Muscle layer of duodenum (tissue), 2 donors: ENCODE data around the gene TNRC6C.

ENCODE experiments used
- H3K27ac ChIP-seq: one replicate; pipeline ENCODE4 v1.7.0; 2013; ENCODE audit warnings: mild to moderate bottlenecking, low read length
- H3K27me3 ChIP-seq: one replicate; pipeline ENCODE4 v1.7.0; 2013; ENCODE audit warnings: low read depth, mild to moderate bottlenecking, control low read depth, low read length
- H3K36me3 ChIP-seq, 2 donors: one replicate each; pipeline ENCODE4 v1.7.0; 2013; ENCODE audit warnings: low read length in 2 of 2, control low read depth in 1 of 2, mild to moderate bottlenecking in 1 of 2; ENCODE audit not compliant: insufficient read depth in 2 of 2, control insufficient read depth in 1 of 2
- H3K4me1 ChIP-seq, 2 donors: one replicate each; pipeline ENCODE4 v1.7.0; 2013; ENCODE audit warnings: low read length in 2 of 2, mild to moderate bottlenecking in 2 of 2, control low read depth in 1 of 2, moderate library complexity in 1 of 2; ENCODE audit not compliant: insufficient read depth in 2 of 2, control insufficient read depth in 1 of 2
- H3K4me3 ChIP-seq, 2 donors: one replicate each; pipeline ENCODE4 v1.7.0; 2013; ENCODE audit warnings: low read length in 2 of 2, low read depth in 1 of 2, mild to moderate bottlenecking in 1 of 2
- H3K9me3 ChIP-seq, 2 donors: one replicate each; pipeline ENCODE4 v1.7.0; 2013; ENCODE audit warnings: low read length in 2 of 2, control low read depth in 1 of 2, mild to moderate bottlenecking in 1 of 2; ENCODE audit not compliant: control insufficient read depth in 1 of 2
- donor health status: healthy.

The TNRC6C gene

DNA sequence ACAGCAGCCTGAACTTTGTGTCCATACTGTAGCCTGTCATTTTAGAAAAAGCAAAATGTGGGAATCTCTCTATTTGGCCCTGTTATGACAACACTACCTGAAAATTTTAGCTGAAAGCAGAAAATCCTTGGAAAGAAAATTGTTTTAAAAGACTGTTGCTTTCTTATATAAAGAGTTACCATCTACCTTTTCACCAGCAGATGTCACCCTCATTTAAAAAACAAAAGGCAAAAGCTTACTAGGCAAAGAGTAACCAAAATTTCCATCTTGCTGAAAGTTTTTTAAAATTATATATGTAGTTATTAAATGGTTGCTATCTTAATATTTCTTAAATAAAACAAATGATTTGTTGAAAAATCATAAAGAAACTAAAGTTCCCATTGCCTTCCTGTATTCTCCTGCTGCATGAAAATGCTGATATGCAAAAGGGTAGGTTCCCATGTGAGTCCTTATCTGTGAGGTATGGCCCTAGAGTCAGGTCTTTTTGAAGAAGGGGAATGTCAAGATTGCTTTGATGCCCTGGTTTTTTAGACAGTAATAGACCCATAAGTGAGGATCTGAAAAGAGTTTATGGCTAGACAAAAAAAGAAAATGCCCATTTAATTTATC is 61.0 kb downstream of the TNRC6C start:
- Histone ChIP-seq H3K27me3 (no peaks in the 10 kb centered on the region), H3K36me3 (no peaks in the 10 kb centered on the region), H3K4me3 (no peak overlapping the region), H3K9me3 (no peaks in the 10 kb centered on the region), H3K27ac (no peak overlapping the region), H3K4me1 (peaks cover 0 to 24% of the 10 kb centered on the region in 2 donors)

DNA sequence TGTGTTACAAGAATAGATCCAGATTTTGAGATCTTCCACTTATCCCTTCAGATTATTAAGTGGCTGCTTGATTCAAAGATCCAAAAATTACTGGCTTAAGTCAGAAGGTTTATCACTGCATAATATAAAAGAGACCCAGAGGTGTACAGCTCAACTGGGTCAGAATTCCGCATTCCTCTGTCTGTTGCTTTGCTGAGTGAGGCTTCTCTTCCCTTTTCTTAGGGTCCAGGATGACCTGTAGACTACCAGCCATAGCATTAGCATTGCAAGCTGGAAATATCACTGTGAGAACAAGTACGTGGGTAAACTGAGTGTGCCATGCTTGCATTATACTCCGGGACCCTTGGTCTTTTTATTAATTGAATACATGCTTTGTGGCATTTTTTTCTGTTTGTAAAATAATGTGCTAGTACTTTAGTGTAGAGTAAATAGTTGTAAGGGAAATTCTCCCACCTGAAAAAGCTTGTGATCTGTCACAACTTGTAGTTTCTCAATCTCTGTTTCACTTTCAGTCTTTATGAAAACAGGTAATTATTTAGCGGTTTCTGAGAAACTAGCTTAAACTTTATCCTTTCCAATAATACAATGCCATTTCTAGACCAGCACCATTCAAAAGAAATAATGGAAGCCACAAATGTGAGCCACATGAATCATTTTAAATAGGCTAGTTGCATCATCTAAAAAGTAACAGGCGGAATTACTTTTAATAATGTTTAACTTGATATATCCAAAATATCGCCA is 61.6 kb downstream of the TNRC6C start:
- Histone ChIP-seq H3K9me3 (no peaks in the 10 kb centered on the region), H3K36me3 (no peaks in the 10 kb centered on the region), H3K4me3 (no peak overlapping the region), H3K27ac (no peak overlapping the region), H3K27me3 (no peaks in the 10 kb centered on the region), H3K4me1 (peaks cover 0 to 20% of the 10 kb centered on the region in 2 donors)

DNA sequence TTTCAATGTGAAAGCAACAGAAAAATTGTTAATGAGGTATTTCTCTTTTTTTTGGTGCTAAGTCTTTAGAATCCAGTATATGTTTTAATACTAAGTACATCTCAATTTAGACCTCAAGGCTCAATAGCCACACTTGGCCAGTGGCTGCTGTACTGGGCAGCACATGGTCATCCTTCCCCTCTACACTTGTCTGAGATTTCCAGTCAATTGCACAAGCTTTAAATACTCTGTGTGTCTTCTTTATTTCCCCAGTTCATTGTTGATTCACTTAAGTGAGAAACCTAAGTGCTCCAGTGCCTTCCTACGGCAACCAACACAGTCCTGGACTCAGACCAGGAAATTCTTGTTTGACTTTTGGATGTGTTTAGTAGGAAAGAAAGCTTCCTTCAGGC is 62.2 kb downstream of the TNRC6C start:
- peaks cover 0 to 20% of the 10 kb centered on the region in 2 donors for H3K4me1 ChIP-seq
- no peak overlapping the region for H3K27ac ChIP-seq
- no peaks in the 10 kb centered on the region for H3K9me3 ChIP-seq
- no peak overlapping the region for H3K4me3 ChIP-seq
- H3K36me3 ChIP-seq, result no peaks in the 10 kb centered on the region
- H3K27me3 ChIP-seq, result no peaks in the 10 kb centered on the region

DNA sequence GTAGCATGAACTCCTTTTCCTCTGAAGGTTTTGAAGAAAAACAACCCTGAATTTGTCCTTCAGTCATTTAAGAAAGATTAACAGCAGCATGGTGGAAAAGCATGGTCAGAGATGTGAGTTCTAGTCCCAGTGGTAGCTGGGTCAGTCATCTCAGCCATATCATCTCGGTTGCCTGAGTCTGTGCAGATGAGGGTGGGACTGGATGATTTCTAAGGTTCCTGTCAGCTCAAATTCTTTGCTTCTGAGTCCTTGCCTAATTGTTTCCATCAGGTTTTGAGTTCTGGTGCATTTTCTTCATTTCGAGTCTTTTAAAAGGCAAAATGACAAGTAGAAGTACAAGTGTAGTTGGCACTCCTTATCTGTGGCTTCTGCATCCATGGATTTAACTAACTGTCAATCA is 63.9 kb downstream of the TNRC6C start:
- Histone ChIP-seq H3K9me3 (no peaks in the 10 kb centered on the region), H3K4me3 (no peak overlapping the region), H3K27me3 (no peaks in the 10 kb centered on the region), H3K4me1 (peaks cover 5 to 31% of the 10 kb centered on the region in 2 donors), H3K36me3 (no peaks in the 10 kb centered on the region), H3K27ac (no peak overlapping the region)

DNA sequence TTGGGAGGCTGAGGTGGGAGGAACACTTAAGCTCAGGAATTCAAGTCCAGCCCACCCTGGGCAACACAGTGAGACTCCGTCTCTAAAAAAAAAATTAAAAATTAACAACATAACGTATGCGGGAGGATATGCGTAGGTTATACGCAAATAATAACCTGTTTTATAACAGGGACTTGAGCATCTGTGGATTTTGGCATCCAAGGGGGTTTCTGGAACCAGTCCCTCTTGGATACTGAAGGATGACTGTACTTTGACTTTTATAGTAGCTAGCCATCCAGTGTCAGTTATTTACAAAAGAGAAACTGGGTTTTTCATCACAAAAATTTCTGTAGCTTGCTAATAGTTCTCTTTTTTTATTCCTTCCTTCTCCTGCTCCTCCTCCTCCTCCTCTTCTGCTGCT is 64.5 kb downstream of the TNRC6C start:
- Histone ChIP-seq H3K27ac (no peak overlapping the region), H3K27me3 (no peaks in the 10 kb centered on the region), H3K4me1 (peaks cover 5 to 31% of the 10 kb centered on the region in 2 donors), H3K9me3 (no peaks in the 10 kb centered on the region), H3K4me3 (no peak overlapping the region), H3K36me3 (no peaks in the 10 kb centered on the region)

DNA sequence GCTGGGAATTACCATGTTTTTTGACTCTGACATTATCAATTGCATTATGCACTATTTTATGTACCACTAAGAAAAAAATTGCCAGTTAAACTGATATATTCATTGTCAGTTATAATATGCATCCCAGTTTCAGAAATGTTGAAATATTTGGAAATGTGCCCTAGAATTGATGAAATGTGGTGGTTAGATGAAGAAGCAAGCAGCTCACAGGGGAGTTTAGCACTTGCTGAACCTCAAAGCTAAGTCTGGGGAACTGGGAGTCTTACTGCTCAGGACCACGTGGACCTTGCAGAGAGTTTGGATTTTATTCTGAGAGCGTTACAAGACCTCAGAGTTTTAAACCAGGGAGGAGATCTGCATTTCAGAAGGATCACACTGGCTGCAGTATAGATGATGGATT is 67.9 kb downstream of the TNRC6C start:
- H3K4me1 ChIP-seq, result peaks cover 5 to 22% of the 10 kb centered on the region in 2 donors
- H3K27ac ChIP-seq, result no peak overlapping the region
- no peaks in the 10 kb centered on the region for H3K27me3 ChIP-seq
- peaks cover 0 to 4% of the 10 kb centered on the region in 2 donors for H3K36me3 ChIP-seq
- no peak overlapping the region for H3K4me3 ChIP-seq
- no peaks in the 10 kb centered on the region for H3K9me3 ChIP-seq

DNA sequence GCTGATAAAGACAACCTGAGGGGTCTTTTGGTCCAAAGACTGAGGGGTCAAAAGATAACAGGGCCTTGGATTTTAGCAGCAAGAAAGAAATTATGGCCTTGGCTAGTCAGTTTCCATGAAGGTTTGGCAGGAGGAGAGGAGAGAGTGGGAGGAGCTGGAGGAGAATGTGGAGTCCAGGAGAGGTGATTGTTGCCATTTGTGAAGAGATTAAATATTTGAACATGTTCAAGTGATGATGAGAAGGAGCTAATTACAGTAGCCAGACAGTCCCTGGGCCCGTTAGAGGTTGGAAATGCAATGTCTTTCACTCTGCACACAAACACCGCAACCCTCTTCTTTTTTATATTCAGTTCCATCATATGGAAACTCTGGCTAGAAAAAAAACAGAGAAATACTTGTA is 68.6 kb downstream of the TNRC6C start:
- Histone ChIP-seq H3K4me1 (peaks cover 5 to 22% of the 10 kb centered on the region in 2 donors), H3K36me3 (peaks cover 6% of the 10 kb centered on the region in 2 donors), H3K4me3 (no peak overlapping the region), H3K9me3 (no peaks in the 10 kb centered on the region), H3K27me3 (no peaks in the 10 kb centered on the region), H3K27ac (no peak overlapping the region)

DNA sequence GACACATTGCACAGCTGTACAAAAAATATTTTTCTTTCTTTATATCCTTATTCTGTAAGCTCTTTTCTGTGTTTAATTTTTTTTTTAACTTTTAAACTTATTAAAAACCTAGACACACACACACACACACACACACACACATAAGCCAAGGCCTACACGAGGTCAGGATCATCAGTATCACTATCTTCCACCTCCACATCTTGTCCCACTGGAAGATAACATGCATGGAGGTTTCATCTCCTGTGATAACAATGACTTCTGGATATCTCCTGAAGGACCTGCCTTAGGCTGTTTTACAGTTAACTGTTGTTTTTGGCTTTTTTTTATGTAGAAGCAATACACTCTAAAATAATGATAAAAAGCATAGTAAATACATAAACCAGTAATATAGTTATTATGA is 71.2 kb downstream of the TNRC6C start:
- no peaks in the 10 kb centered on the region for H3K27me3 ChIP-seq
- no peak overlapping the region for H3K4me3 ChIP-seq
- peaks cover 9 to 14% of the 10 kb centered on the region in 2 donors for H3K36me3 ChIP-seq
- H3K9me3 ChIP-seq, result no peaks in the 10 kb centered on the region
- no peak overlapping the region for H3K27ac ChIP-seq
- H3K4me1 ChIP-seq, result peaks cover 5 to 11% of the 10 kb centered on the region in 2 donors

DNA sequence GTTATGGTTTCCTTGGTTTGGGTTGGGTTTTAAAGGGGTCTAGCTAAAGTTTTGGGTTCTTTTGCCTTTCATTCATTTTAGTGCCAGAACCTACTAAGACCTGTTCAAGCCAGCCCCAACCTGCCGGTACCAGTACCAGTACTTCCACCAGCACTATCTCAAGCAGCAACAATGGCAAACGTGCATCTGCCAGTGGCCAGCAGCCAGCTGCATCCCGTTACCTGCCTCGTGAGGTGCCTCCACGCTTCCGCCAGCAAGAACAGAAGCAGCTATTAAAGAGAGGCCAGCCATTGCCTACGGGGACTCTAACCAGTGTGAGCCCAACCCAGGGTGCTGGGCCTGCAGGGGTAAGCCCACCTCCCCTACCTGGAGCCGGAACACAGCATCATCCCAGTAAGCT is 72.9 kb downstream of the TNRC6C start:
- Histone ChIP-seq H3K36me3 (peaks cover 9 to 14% of the 10 kb centered on the region in 2 donors), H3K4me1 (peaks cover 5 to 6% of the 10 kb centered on the region in 2 donors), H3K27ac (no peak overlapping the region), H3K9me3 (no peaks in the 10 kb centered on the region), H3K27me3 (no peaks in the 10 kb centered on the region), H3K4me3 (no peak overlapping the region)

DNA sequence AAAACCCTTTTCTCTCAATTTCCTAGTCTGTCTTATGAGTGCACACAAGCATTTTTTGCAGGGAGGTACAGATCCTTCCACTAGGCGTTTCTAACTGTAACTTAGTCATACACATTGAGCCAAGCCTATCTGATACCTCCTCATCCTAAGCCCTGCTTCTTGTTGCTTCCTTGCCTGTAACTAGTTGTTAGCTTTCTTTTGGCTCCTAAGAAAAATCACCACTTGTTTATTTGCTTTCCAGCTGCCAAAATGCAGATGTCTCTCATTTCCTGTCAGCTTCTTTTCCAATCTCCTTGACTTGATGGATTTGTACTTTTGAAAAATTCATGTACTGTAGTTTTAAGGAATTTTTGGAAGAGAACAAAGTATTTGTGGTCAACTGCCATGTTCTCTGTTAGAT is 73.7 kb downstream of the TNRC6C start:
- H3K9me3 ChIP-seq, result no peaks in the 10 kb centered on the region
- no peak overlapping the region for H3K27ac ChIP-seq
- no peak overlapping the region for H3K4me3 ChIP-seq
- peaks cover 11 to 14% of the 10 kb centered on the region in 2 donors for H3K36me3 ChIP-seq
- no peaks in the 10 kb centered on the region for H3K4me1 ChIP-seq
- H3K27me3 ChIP-seq, result no peaks in the 10 kb centered on the region

DNA sequence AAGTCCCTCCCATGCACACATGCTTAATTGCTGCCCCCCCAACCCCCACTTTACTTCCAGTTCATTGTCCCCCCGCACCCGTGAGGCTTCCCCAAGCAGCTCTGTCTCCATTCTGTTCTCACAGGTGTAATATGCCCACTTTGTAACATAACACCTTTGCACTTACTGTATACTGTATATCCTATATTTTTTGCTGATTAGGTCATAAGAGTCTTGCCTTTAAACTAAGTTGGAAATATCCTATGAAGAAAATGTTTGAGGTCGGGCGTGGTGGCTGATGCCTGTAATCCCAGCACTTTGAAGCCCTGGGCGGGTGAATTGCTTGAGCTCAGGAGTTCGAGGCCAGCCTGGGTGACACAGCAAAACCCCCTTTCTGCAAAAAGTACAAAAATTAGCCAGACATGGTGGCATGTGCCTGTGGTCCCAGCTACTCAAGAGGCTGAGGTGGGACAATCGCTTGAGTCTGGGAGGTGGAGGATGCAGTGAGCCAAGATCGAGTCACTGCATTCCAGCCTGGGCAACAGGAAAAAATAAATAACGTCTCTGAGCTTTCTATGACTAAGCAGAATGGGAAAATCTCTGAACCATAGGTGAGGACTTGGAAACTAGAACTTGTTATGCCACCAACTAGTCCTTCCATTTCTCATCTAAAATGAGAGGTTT is 76.1 kb downstream of the TNRC6C start:
- H3K9me3 ChIP-seq, result no peaks in the 10 kb centered on the region

More for the DNA sequence above, 76.1 kb downstream of the TNRC6C start:
- H3K27ac ChIP-seq, result no peak overlapping the region
- H3K36me3 ChIP-seq, result peaks cover 14 to 16% of the 10 kb centered on the region in 2 donors
- H3K4me3 ChIP-seq, result no peak overlapping the region
- H3K27me3 ChIP-seq, result no peaks in the 10 kb centered on the region
- peaks cover 0 to 3% of the 10 kb centered on the region in 2 donors for H3K4me1 ChIP-seq
